Measurements from ENCODE around the gene STYXL1.
"Not testable (repeated sequence)": the region's sequence is repeated elsewhere in the genome, so short reads cannot be mapped to it uniquely, and the experiment has no call there.

The STYXL1 gene

DNA sequence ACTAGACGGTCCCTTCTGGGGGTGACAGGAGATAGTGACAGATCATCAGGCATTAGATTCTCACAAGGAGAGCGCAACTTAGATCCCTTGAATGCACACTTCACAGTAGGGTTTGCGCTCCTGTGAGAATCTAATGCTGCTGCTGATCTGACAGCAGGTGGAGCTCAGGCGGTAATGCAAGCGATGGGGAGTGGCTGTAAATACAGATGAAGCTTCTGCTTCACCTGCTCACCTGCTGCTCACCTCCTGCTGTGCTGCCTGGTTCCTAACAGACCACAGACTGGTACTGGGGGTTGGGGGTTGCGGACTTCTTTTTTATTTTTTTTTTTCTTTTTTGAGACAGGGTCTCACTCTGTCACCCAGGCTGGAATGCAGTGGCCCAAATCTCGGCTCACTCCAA, 18.1 kb downstream of the STYXL1 start:
- H3K9ac ChIP-seq (ENCODE audit: low read depth, low read length); H3K9me3 ChIP-seq (ENCODE audit: control insufficient read depth, insufficient read depth, low read length); H3K4me1 ChIP-seq (ENCODE audit: insufficient read depth, low read length); H3K36me3 ChIP-seq (ENCODE audit: insufficient read depth, low read length): not testable (repeated sequence)

DNA sequence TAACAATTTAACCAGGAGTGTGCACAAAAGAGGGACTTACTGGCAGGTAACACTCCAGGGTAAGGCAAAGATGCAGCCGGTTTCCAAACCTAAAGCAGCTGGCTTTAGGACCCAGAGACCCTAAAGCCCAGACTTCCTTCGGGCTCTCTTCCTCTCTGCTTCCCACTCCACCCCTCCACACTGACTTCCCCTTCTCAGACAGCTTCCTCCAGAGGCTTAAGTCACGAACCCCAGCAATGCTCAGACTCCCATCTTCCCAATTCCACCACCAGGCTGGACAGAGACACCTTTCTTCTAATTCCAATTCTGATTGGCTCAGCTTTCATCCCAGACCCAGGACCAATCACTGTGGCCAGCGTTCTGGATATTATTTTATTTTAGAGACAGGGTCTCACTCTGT, 24.8 kb downstream of the STYXL1 start:
- H3K9me3 ChIP-seq (ENCODE audit: control insufficient read depth, insufficient read depth, low read length) = no peaks in the 10 kb centered on the region
- no peaks in the 10 kb centered on the region for H3K4me1 ChIP-seq (ENCODE audit: insufficient read depth, low read length)
- H3K36me3 ChIP-seq (ENCODE audit: insufficient read depth, low read length) = peaks cover 13% of the 10 kb centered on the region
- no peak overlapping the region for H3K9ac ChIP-seq (ENCODE audit: low read depth, low read length)

DNA sequence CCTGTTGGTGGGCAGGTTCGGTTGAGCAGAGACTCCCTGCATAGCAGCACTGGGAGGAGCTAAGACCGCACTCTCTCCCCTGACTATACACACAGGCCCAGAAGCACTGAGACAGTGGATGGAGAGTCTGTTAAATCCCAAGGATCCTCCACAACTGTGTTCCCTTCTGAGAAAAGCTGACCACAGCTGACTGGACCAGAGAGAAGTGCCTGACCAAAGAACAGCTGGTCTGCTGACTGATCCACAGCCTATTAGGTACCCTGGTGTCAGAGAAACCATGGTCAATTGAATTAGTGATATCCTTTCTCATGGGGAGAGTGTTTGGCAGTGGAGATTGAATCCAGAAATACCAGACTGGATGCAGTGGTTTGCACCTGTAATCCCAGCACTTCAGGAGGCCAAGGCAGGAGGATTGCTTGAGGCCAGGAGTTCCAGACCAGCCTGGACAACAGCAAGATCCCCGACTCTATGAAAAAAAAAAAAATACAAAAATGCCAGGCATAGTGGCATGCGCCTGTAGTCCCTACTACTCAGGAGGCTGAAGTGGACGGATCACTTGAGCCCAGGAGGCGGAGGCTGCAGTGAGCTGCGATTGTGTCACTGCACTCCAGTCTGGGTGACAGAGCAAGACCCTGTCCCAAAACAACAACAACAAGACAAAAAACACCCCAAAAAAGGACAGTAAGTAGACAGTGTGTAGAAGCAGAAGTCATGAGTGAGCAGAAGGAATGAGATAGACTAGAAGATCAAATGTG, 25.6 kb downstream of the STYXL1 start:
- Histone ChIP-seq H3K4me1 (ENCODE audit: insufficient read depth, low read length) (no peaks in the 10 kb centered on the region), H3K36me3 (ENCODE audit: insufficient read depth, low read length) (peaks cover 13% of the 10 kb centered on the region), H3K9me3 (ENCODE audit: control insufficient read depth, insufficient read depth, low read length) (no peaks in the 10 kb centered on the region), H3K9ac (ENCODE audit: low read depth, low read length) (no peak overlapping the region)

DNA sequence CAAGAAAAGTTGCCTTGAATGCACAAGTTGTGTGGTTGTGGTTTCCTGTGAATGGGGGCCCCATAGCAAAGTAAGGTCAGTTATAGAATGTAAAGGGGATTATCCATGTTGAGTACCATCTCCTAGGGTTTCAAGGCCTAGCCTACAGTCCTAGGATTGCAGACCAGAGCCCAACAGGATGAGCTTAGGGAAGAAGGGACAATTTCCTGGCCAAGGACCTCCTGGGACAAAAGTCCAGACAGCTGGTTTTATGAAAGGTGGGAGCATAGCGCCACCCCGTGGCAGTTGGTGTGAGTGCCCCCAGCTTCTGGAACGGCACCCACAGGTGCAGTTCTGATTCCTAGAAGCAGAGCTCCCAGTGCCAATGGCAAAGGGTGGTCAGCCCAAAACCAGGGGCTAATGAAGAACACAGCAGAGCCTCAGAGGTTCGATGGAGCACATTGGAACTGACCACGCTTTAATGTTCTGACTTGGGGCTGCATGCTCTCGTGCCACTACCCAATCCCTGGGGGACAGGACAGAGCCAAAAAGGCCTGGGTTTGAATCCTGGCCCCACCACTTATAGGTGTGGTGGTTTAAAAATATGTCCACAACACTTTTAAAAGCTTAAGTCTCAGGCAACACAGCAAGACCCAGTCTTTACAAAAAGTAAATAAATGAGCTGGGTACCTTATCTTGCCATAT, 27.6 kb downstream of the STYXL1 start:
- H3K4me1 ChIP-seq (ENCODE audit: insufficient read depth, low read length) = no peaks in the 10 kb centered on the region
- peaks cover 13% of the 10 kb centered on the region for H3K36me3 ChIP-seq (ENCODE audit: insufficient read depth, low read length)
- no peaks in the 10 kb centered on the region for H3K9me3 ChIP-seq (ENCODE audit: control insufficient read depth, insufficient read depth, low read length)
- no peak overlapping the region for H3K9ac ChIP-seq (ENCODE audit: low read depth, low read length)

DNA sequence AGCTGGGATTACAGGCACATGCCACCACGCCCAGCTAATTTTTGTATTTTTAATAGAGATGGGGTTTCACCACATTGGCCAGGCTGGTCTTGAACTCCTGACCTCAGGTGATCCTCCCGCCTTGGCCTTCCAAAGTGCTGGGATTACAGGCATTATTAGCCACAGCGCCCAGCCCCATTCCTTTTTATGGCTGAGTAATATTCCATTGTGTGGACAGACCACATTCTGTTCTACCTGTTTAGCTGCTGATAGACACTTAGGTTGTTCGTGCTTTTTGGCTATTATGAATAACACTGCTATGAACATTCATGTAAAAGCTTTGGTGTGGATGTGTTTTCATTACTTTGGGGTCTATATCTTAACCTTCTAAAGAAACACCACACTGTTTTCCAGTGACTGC, 29.3 kb downstream of the STYXL1 start:
- not testable (repeated sequence) for H3K4me1 ChIP-seq (ENCODE audit: insufficient read depth, low read length); H3K9ac ChIP-seq (ENCODE audit: low read depth, low read length); H3K9me3 ChIP-seq (ENCODE audit: control insufficient read depth, insufficient read depth, low read length)
- H3K36me3 ChIP-seq (ENCODE audit: insufficient read depth, low read length) = peaks cover 13% of the 10 kb centered on the region

DNA sequence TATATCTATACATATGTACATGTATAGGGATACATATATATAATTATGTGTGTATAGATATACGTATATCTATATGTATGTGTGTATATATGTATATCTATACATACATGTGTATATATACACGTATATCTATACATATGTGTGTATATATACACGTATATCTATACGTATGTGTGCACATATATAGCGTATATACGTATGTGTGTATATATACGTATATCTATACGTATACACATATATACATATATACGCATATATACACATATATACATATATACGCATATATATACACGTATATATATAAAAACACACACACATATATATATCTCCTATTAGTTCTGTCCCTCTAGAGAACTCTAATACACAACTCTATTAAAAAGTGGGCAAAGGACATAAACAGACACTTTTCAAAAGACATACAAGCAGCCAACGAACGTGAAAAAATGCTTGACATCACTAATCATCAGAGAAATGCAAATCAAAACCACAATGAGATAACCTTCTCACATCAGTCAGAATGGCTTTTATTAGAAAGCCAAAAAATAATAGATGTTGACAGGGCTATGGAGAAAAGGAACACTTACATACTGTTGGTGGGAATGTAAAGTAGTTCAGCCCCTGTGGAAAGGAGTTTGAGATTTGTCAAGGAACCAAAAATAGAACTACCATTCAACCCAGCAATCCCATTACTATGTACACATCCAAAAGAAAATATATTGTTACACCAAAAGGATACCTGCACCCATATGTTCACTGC, 31.4 kb downstream of the STYXL1 start:
- Histone ChIP-seq H3K4me1 (ENCODE audit: insufficient read depth, low read length) (no peaks in the 10 kb centered on the region), H3K36me3 (ENCODE audit: insufficient read depth, low read length) (peaks cover 7% of the 10 kb centered on the region), H3K9ac (ENCODE audit: low read depth, low read length) (no peak overlapping the region), H3K9me3 (ENCODE audit: control insufficient read depth, insufficient read depth, low read length) (no peaks in the 10 kb centered on the region)

DNA sequence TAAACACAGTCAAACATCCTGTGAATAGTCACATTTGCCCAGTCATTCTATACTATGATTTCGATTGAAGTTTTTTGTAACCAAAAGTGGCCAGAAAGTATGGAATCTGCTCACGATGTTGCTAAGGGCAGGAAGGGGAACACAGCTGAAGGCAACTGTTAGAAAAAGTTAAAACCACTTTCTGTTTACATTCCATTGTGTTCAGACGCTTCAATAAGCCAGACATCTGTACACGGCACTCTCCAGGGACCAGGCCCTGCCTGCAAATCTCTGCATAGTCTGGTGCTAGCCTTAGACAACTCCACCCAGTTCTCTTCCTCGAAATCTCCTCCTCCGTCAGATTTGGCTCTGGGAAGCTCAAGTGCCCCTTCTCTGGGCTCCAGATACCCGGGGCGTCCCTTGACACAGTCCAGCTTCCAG, 36.3 kb downstream of the STYXL1 start:
- H3K9me3 ChIP-seq (ENCODE audit: control insufficient read depth, insufficient read depth, low read length) = no peaks in the 10 kb centered on the region
- no peaks in the 10 kb centered on the region for H3K4me1 ChIP-seq (ENCODE audit: insufficient read depth, low read length)
- no peak overlapping the region for H3K9ac ChIP-seq (ENCODE audit: low read depth, low read length)
- H3K36me3 ChIP-seq (ENCODE audit: insufficient read depth, low read length) = peaks cover 2% of the 10 kb centered on the region; the same call in 1 of the 2 replicates

DNA sequence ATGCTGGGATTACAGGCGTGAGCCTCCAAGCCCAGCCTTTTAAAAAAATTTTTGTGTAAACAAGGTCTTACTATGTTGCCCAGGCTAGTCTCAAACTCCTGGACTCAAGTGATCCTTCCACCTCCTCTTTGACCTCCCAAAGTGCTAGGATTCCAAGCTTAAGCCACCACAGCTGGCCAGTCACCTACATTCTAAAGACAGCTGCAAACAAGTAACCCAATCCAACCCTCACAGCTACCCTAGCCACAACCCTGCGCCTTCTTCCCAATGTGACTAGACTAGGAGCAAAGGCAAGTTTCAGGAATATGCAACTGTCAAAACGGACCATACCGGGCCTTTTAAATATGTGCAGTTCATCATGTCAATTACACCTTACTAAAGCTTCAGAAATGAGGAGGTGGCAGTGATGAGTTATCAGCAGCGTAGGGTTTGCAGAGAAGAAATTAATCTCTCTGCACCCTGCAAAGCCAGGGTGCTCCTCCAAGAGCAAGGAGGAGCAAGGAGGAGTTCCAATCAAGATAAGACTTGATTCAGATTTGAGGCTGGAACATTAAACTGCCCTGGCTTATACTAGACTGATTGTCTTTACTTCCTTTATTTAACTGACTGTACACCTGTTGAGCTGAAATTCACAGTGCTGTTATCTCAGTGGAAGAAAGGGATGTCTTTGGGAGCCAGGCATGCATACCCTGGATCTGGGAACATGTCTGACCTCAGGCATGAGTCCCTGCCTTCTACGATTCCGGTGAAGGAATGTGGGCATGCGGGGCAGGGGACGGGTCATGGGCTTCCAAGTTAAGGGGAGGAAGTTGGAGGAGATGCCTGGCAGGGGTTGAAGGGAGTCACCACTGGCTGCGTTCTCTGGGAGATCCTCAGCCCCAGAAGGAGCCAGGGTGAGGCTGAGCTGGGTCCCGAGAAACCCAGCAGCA, 37.9 kb downstream of the STYXL1 start:
- no peaks in the 10 kb centered on the region for H3K4me1 ChIP-seq (ENCODE audit: insufficient read depth, low read length)
- H3K36me3 ChIP-seq (ENCODE audit: insufficient read depth, low read length) = peaks cover 2% of the 10 kb centered on the region; the same call in 1 of the 2 replicates
- H3K9ac ChIP-seq (ENCODE audit: low read depth, low read length) = no peak overlapping the region
- H3K9me3 ChIP-seq (ENCODE audit: control insufficient read depth, insufficient read depth, low read length) = no peaks in the 10 kb centered on the region

DNA sequence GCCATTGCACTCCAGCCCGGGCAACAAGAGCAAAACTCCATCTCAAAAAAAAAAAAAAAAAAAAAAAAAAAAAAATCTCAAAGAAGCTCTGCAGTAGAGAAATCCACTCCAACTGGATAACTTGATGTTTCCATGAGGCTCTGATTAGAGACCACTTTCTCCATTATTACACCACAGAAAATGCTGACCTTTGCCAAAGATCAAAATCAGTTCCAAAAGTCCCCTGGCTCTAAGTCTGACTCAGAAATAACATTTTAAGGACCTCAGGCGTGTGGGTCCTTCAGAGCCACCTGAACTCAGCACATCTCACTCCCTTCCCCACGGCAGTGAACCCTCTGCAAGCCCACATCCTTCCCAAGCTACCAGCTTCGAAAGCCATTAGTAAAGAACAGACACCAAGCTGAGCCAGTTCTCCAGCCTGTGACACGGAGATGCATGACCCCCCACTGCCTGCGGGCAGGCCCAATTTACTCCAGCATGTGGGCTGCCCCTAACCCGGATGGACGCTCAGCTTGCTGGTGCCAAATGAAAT, 39.6 kb downstream of the STYXL1 start:
- Histone ChIP-seq H3K4me1 (ENCODE audit: insufficient read depth, low read length) (no peaks in the 10 kb centered on the region), H3K9me3 (ENCODE audit: control insufficient read depth, insufficient read depth, low read length) (no peaks in the 10 kb centered on the region), H3K9ac (ENCODE audit: low read depth, low read length) (no peak overlapping the region), H3K36me3 (ENCODE audit: insufficient read depth, low read length) (peaks cover 2% of the 10 kb centered on the region; the same call in 1 of the 2 replicates)

DNA sequence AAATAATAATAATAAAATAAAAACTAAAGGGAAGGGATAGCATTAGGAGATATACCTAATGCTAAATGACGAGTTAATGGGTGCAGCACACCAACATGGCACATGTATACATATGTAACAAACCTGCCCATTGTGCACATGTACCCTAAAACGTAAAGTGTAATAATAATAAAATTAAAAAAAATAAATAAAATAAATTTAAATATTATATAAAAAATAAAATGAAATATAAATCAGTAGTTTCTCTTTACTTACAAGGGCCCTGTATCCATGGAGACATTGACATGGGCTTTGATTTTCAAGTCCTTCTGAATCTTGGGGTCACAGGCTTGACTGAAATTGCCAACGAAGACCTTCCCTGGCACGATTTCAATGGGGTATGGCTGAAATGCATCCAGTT, 42.8 kb downstream of the STYXL1 start:
- not testable (repeated sequence) for H3K36me3 ChIP-seq (ENCODE audit: insufficient read depth, low read length); H3K9me3 ChIP-seq (ENCODE audit: control insufficient read depth, insufficient read depth, low read length); H3K9ac ChIP-seq (ENCODE audit: low read depth, low read length); H3K4me1 ChIP-seq (ENCODE audit: insufficient read depth, low read length)

DNA sequence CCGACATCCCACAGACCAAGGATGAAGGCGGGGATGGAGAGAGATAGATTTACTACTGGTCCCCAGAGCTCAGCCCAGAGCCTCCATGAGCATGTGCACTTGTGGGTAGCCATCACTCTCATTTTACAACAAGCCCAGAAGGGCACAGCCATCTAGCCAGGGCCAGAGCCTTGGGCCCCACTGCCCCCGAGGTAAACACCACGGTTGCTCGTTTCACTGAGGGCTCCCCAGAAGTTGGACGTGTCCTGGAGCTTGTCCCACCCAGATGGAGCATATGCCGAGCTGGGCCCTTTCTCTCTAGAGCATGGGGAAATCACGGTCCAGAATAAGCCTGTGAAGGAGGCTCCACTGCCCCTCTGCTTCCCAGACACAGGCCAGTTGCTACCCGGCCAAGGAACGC, 44.4 kb downstream of the STYXL1 start:
- H3K4me1 ChIP-seq (ENCODE audit: insufficient read depth, low read length) = no peaks in the 10 kb centered on the region
- no peaks in the 10 kb centered on the region for H3K9me3 ChIP-seq (ENCODE audit: control insufficient read depth, insufficient read depth, low read length)
- H3K36me3 ChIP-seq (ENCODE audit: insufficient read depth, low read length) = no peaks in the 10 kb centered on the region
- no peak overlapping the region for H3K9ac ChIP-seq (ENCODE audit: low read depth, low read length)

DNA sequence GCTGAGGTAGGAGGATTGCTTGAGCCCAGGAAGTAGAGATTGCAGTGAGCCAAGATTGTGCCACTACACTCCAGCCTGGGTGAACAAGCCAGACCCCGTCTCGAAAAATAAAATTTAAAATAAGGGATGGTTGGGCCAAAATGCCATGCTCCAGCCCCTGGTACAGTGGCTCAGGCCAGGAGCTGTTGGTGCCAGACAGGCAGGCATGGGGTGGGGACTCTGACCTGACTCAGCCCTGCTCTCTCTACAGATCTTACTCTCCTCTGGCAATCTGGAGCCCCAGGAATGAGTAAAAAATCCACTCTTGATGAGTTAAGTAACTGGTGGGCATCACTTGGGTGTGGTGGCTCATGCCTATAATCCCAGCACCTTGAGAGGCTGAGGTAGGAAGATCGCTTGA, 45.0 kb downstream of the STYXL1 start:
- Histone ChIP-seq H3K9ac (ENCODE audit: low read depth, low read length) (no peak overlapping the region), H3K9me3 (ENCODE audit: control insufficient read depth, insufficient read depth, low read length) (no peaks in the 10 kb centered on the region), H3K36me3 (ENCODE audit: insufficient read depth, low read length) (no peaks in the 10 kb centered on the region), H3K4me1 (ENCODE audit: insufficient read depth, low read length) (no peaks in the 10 kb centered on the region)

DNA sequence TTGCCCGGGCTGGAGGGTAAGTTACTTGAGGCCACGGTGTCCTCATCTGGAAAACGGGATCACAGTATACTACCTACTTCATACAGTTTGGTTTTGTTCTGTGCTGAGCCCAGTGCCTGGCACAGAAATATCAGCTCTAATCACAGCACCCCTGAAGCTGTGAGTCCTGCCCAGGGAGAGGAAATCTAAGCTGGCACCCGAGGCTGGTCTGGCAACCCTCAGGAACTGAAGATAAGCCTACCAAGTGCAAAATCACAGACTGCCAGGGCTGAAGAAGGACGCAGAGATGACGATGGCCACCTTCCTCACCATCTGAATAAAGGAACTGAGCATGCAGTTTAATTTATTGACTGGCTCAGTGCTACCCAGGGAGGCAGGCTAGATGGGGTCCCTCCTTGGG, 45.7 kb downstream of the STYXL1 start:
- no peaks in the 10 kb centered on the region for H3K36me3 ChIP-seq (ENCODE audit: insufficient read depth, low read length)

DNA sequence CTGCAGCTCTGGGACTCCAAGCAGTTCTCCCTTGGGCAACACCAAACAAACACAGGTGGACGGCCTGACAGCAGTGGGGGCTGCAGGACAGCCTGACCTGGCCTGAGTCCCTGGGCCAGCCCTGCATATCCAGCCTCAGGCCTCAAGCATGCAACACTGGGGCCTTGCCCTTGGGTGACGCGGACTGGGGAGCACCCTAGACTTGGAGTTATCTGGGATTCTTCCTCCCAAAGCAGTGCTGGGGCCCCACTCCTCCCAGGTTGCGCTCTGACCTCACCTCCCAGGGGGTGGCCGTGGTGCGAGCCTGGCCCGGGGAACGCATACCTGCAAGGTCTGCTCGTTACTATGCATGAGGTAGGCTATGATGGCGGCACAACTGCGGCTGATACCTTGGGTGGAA, 47.2 kb downstream of the STYXL1 start:
- Histone ChIP-seq H3K4me1 (ENCODE audit: insufficient read depth, low read length) (no peaks in the 10 kb centered on the region), H3K9ac (ENCODE audit: low read depth, low read length) (no peak overlapping the region), H3K36me3 (ENCODE audit: insufficient read depth, low read length) (no peaks in the 10 kb centered on the region), H3K9me3 (ENCODE audit: control insufficient read depth, insufficient read depth, low read length) (no peaks in the 10 kb centered on the region)

More for the DNA sequence above, 45.7 kb downstream of the STYXL1 start:
- no peaks in the 10 kb centered on the region for H3K9me3 ChIP-seq (ENCODE audit: control insufficient read depth, insufficient read depth, low read length)
- H3K9ac ChIP-seq (ENCODE audit: low read depth, low read length) = no peak overlapping the region
- H3K4me1 ChIP-seq (ENCODE audit: insufficient read depth, low read length) = no peaks in the 10 kb centered on the region

Measured in ES-I3 (cell line).